Measurements from ENCODE around the gene KCNS1.

KCNS1 gene

DNA sequence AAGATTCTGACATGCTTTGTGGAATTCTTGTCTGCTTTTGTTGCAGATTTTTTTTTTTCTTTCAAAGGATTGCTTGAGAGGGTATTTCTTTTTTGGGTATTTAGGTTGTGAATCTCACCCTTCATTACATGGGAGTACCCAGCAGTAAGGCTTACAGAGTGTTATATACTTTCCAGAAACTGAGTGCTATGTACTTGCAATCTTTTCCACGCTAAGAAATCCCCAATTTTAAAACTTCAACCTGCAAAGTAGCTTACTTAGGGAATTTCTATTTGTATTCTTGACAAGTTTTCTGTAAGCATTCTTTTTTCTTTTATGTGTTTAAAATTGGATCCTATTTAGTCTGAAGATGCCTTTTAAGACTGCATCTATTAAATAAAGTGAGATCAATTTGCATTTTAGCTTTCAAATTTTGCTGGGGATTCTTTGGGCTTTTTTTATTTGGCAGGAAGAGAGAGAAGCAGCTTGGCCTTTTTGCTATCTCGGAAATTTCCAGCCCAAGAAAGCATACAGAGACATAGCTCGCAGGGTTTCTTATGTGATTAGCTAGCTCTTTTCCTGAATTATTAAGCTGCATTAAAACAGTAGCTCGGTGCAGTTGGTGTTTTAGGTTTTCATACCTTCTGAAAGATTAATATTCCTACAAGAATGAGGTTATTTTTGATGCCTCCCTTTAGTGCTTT, 42.6 kb downstream of the KCNS1 start:
- Mint-ChIP-seq H3K27ac (no peak overlapping the region), H3K27me3 (no peaks in the 10 kb centered on the region), H3K9me3 (no peaks in the 10 kb centered on the region), H3K4me3 (no peak overlapping the region), H3K36me3 (ENCODE audit: low read depth) (peaks cover 90% of the 10 kb centered on the region), H3K4me1 (ENCODE audit: low read depth) (peaks cover 2% of the 10 kb centered on the region)
- intact Hi-C loops (cut with micrococcal nuclease) = no loop called here

GRCh38 chr20:45056473-45057173, 44.3 kb downstream of the KCNS1 start:
- Mint-ChIP-seq H3K36me3 (ENCODE audit: low read depth) (peaks cover 86% of the 10 kb centered on the region), H3K27me3 (no peaks in the 10 kb centered on the region), H3K4me1 (ENCODE audit: low read depth) (no peaks in the 10 kb centered on the region), H3K27ac (no peak overlapping the region), H3K4me3 (no peak overlapping the region), H3K9me3 (no peaks in the 10 kb centered on the region)
- intact Hi-C loops (cut with micrococcal nuclease) = no loop called here

DNA sequence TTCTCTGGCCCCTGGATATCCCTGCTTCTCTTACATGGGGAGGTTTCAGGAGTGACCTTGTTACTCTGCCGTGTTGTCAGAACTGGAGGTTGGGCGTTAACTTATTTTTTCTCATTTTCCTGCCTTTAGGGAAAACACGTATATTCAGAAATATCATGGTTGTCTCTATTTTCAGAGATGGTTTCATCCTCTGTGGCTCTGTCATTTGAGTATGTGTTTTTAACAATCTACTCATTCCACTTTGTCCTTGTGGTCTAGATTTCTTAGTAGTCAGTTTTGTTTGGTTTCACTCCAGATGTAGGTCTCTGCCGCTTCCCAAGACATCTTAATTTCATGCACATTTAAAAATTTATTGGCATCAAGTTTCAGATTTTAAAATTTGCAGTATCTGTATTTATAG, 45.9 kb downstream of the KCNS1 start:
- H3K36me3 Mint-ChIP-seq (ENCODE audit: low read depth) = peaks cover 73% of the 10 kb centered on the region
- no peaks in the 10 kb centered on the region for H3K9me3 Mint-ChIP-seq
- H3K4me3 Mint-ChIP-seq = no peak overlapping the region
- intact Hi-C loops (cut with micrococcal nuclease) = no loop called here
- H3K4me1 Mint-ChIP-seq (ENCODE audit: low read depth) = peaks cover 7% of the 10 kb centered on the region
- H3K27me3 Mint-ChIP-seq = no peaks in the 10 kb centered on the region
- H3K27ac Mint-ChIP-seq = no peak overlapping the region

DNA sequence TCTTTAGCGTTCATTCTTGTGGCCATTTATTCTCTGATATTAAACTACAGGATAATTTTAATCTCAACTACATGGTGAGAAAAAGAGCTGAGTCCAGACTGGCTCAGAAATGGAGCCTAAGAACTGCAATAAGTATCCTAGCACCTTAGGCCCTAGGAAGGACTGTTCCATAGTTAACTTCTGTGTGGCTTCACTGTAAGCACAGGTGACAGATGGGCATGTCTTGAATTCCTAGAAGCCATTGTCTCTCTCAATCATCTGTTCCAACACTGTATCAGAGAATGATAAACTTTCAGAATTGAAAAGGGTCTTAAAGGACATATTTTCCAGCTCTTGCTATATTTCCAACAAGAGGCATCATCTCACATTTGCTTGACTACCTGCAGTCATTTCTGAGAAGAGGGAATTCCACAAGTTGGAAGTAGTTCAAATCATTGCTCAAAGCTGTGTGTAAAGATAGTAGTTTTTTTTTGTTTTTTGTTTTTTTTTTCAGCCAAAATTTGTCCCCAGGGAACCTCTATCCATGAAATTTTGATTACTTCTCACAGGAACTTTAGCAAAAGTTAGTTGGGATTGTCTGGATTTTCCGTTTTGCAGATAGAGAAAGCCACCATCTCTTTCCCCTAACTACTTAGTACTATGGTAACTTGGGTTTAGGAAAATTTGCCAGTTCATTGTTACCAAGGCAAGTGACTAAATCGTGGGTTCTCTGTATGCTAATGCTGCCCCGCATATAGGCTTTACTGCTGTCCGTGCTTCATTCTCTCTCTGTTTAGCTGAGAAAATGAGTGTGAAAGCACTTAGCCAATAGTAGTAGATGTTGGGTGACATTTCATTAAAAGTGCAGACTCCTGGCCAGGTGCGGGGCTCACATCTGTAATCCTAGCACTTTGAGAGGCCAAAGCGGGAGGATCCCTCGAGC, 47.2 kb downstream of the KCNS1 start:
- no peak overlapping the region for H3K27ac Mint-ChIP-seq
- no peak overlapping the region for H3K4me3 Mint-ChIP-seq
- intact Hi-C loops (cut with micrococcal nuclease) = no loop called here
- H3K4me1 Mint-ChIP-seq (ENCODE audit: low read depth) = peaks cover 13% of the 10 kb centered on the region
- no peaks in the 10 kb centered on the region for H3K27me3 Mint-ChIP-seq
- peaks cover 73% of the 10 kb centered on the region for H3K36me3 Mint-ChIP-seq (ENCODE audit: low read depth)
- H3K9me3 Mint-ChIP-seq = no peaks in the 10 kb centered on the region

DNA sequence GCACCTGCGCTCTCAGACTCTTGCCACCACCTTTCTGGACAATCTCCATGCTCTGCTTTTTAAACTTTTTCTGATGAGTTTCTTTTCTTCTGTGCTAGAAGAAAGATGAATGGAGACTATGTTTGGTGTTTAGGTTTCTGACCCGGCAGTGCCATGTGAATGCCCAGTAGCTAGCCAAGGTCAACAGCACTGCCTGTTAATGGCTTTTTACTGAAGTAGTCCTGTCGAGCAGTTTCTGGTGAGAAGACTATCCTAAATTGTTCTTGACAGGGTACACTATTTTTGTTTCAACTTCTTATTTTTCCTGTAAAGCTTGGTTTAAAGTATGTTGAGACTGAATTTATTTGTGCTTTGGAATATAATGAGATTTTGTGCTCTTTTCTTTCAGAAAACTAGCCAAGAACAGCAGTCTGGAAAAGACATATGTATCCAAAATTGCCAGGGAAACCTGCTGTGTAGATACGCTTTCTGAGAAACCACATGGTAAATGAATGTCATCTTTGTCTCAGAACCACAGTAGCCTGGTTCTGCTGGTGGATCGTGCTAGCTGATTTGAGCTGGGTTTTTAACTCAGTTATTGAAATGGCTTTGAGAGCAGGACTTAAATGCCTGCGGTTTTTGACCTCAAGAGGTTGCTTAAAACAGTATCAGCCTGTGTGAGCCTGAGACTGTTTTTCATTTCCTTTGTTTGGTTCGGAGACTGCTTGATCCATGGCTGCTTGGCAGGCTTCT, 48.1 kb downstream of the KCNS1 start:
- peaks cover 76% of the 10 kb centered on the region for H3K36me3 Mint-ChIP-seq (ENCODE audit: low read depth)
- intact Hi-C loops (cut with micrococcal nuclease) = no loop called here
- H3K4me3 Mint-ChIP-seq = no peak overlapping the region
- H3K4me1 Mint-ChIP-seq (ENCODE audit: low read depth) = peaks cover 13% of the 10 kb centered on the region
- no peaks in the 10 kb centered on the region for H3K9me3 Mint-ChIP-seq
- H3K27ac Mint-ChIP-seq = no peak overlapping the region
- no peaks in the 10 kb centered on the region for H3K27me3 Mint-ChIP-seq

- Mint-ChIP-seq H3K27ac (no peak overlapping the region), H3K36me3 (ENCODE audit: low read depth) (peaks cover 71% of the 10 kb centered on the region), H3K4me3 (no peak overlapping the region), H3K4me1 (ENCODE audit: low read depth) (peaks cover 13% of the 10 kb centered on the region), H3K27me3 (no peaks in the 10 kb centered on the region), H3K9me3 (no peaks in the 10 kb centered on the region)
- intact Hi-C loops (cut with micrococcal nuclease) = no loop called here
Observed at GRCh38 chr20:45051204-45052060, 49.5 kb downstream of the KCNS1 start.

DNA sequence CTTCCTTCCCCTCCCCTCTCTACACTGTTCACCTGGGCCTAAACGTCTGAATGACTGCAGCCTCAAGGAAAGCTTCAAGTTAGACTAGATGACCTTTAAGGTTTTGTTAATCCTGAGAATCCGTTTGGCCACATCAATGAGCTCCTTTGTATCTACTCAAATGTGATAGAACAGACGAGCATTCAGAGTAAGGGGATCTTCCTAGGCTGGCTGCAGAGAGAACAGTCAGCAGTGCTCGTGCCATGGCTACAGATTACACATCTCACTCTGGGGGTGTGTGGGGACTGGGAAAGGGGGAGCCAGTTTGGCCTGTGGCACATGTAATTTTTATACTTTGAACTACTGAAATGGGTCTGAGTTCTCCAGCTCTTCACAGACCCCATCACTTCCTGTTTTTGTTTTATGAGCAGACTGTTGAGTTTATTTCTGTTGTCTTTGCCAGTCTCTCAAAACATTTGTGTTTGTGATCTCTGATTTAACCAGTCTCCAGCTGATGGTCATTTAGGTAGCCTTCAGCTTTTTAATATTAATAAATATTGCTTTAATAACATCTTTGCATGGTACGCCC, 50.9 kb downstream of the KCNS1 start:
- peaks cover 13% of the 10 kb centered on the region for H3K4me1 Mint-ChIP-seq (ENCODE audit: low read depth)
- H3K27me3 Mint-ChIP-seq = no peaks in the 10 kb centered on the region
- peak overlapping the region; percentile 42 for H3K27ac Mint-ChIP-seq
- no peaks in the 10 kb centered on the region for H3K9me3 Mint-ChIP-seq
- intact Hi-C loops (cut with micrococcal nuclease) = no loop called here
- peaks cover 65% of the 10 kb centered on the region for H3K36me3 Mint-ChIP-seq (ENCODE audit: low read depth)
- H3K4me3 Mint-ChIP-seq = no peak overlapping the region

- H3K9me3 Mint-ChIP-seq = no peaks in the 10 kb centered on the region
- peaks cover 14% of the 10 kb centered on the region for H3K4me1 Mint-ChIP-seq (ENCODE audit: low read depth)
- no peaks in the 10 kb centered on the region for H3K27me3 Mint-ChIP-seq
- peaks cover 61% of the 10 kb centered on the region for H3K36me3 Mint-ChIP-seq (ENCODE audit: low read depth)
- intact Hi-C loops (cut with micrococcal nuclease) = no loop called here
- H3K27ac Mint-ChIP-seq = peak overlapping the region; percentile 42
- H3K4me3 Mint-ChIP-seq = no peak overlapping the region
Observed at GRCh38 chr20:45049438-45049837, 51.5 kb downstream of the KCNS1 start.

DNA sequence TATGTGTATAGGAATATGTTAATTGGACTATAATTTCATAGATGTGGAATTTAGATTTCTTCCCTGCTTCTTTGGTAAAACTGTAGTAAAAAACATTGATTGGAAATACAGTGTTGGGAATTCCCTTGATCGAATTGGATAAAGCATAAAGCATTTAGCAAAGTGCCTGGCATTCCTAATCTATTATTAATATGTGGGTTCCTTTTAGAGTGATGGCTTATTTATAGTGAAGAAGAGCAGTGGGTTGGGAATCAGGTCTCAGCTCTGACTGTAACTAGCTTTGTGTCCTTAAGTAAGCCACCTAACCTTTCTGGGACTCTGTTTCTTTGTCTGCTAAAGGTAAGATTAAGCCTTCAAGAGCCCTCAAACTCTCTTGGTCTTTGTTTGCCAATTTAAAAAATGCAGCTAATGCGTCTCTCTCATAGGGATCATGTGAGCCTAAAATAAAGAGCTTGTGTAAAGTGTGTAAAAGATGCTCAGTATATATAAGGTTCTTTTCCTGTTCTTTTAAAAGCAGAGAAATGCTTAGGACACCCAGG, 53.3 kb downstream of the KCNS1 start:
- no peak overlapping the region for H3K4me3 Mint-ChIP-seq
- intact Hi-C loops (cut with micrococcal nuclease) = no loop called here
- peaks cover 59% of the 10 kb centered on the region for H3K36me3 Mint-ChIP-seq (ENCODE audit: low read depth)
- no peaks in the 10 kb centered on the region for H3K27me3 Mint-ChIP-seq
- H3K9me3 Mint-ChIP-seq = no peaks in the 10 kb centered on the region
- no peak overlapping the region for H3K27ac Mint-ChIP-seq
- H3K4me1 Mint-ChIP-seq (ENCODE audit: low read depth) = peaks cover 22% of the 10 kb centered on the region

DNA sequence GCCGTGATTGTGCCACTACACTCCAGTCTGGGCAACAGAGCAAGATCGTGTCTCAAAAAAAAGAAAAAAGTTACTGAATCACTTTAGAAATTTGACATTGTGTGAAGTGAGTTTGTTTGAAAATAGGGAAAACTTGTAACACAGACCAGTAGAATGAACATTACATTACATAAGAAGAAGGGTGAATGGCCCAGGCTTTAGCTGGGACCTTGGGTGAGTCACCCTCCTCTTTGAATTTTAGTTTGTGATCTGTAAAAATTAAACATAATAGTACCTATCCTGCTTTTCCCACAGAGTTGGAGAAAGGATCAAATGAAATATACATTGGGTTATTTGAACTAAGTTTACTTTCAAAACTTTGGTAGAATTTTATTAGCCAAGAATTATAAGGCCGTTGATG, 56.3 kb downstream of the KCNS1 start:
- peaks cover 68% of the 10 kb centered on the region for H3K36me3 Mint-ChIP-seq (ENCODE audit: low read depth)
- H3K4me1 Mint-ChIP-seq (ENCODE audit: low read depth) = peaks cover 35% of the 10 kb centered on the region
- H3K27me3 Mint-ChIP-seq = no peaks in the 10 kb centered on the region
- no peaks in the 10 kb centered on the region for H3K9me3 Mint-ChIP-seq
- intact Hi-C loops (cut with micrococcal nuclease) = loop anchor here (5.0 kb wide), 1 partner anchor 53 kb away; no protein-coding TSS in a partner anchor
- no peak overlapping the region for H3K27ac Mint-ChIP-seq
- no peak overlapping the region for H3K4me3 Mint-ChIP-seq

DNA sequence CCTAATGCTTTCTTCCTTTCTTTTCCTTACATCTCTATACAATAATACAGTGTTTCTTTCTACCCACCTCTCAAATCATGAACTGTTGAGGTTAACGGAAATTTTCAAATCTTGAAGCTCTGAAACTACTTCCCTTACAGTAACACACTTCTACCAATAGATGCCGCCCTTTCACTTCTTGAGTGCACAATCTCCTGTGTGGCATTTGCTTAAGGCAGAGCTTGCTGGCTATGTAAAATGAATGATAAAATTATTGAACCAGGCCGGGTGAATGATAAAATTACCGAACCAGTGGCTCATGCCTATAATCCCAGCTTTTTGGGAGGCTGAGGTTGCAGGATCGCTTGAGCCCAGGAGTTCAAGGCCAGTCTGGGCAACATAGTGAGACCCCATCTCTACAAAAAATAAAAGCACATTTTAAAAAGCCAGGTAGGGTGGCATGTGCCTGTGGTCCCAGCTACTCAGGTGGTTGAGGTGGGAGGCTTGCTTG, 56.8 kb downstream of the KCNS1 start:
- H3K36me3 Mint-ChIP-seq (ENCODE audit: low read depth) = peaks cover 67% of the 10 kb centered on the region

GRCh38 chr20:45042978-45043377, 57.9 kb downstream of the KCNS1 start:
- Mint-ChIP-seq H3K36me3 (ENCODE audit: low read depth) (peaks cover 56% of the 10 kb centered on the region), H3K27ac (no peak overlapping the region), H3K4me3 (no peak overlapping the region), H3K9me3 (no peaks in the 10 kb centered on the region), H3K27me3 (no peaks in the 10 kb centered on the region), H3K4me1 (ENCODE audit: low read depth) (peaks cover 40% of the 10 kb centered on the region)
- intact Hi-C loops (cut with micrococcal nuclease) = loop anchor here (5.0 kb wide), 1 partner anchor 54 kb away; no protein-coding TSS in a partner anchor

More for the DNA sequence above, 56.8 kb downstream of the KCNS1 start:
- Mint-ChIP-seq H3K27ac (no peak overlapping the region), H3K4me3 (no peak overlapping the region), H3K27me3 (no peaks in the 10 kb centered on the region), H3K9me3 (no peaks in the 10 kb centered on the region), H3K4me1 (ENCODE audit: low read depth) (peaks cover 35% of the 10 kb centered on the region)
- intact Hi-C loops (cut with micrococcal nuclease) = loop anchor here (5.0 kb wide), 1 partner anchor 53 kb away; no protein-coding TSS in a partner anchor

Measured in dendritic cell treated with granulocyte-macrophage colony-stimulating factor and Interleukin-4, amounts not matched to agents 40 ng/mL and 50 ng/mL, for 4 days (primary cell).